NCI-H2196 (cell line): Measurements from ENCODE around the gene TIMP3.

Experiments used
- DNase-seq: peaks from one replicate; lab custom pipeline; 2025; ENCODE audit not compliant: unreplicated experiment; lab: John Stamatoyannopoulos, UW

TIMP3 gene

DNA sequence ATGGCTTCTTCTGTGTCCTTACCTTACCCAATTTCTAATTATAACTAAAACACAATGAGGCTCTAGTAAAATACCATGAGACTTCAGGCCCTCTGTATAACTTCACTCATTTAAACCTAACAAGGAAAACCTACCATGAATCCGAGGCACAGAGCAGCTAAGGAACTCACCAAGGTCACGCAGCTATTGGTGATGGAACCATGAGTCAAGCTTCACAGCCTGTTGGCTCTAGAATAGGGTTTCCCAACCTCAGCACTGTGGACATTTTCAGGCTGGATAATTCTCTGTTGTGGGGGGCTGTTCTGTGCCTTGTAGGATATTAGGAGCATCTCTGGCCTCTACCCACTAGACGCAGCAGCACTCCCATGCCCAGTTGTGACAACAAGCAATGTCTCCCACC lies 75.7 kb downstream of the TIMP3 start:
- no peak for DNase-seq

- no peak for DNase-seq
Measured at GRCh38 chr22:32879550-32879949, 78.0 kb downstream of the TIMP3 start.

DNA sequence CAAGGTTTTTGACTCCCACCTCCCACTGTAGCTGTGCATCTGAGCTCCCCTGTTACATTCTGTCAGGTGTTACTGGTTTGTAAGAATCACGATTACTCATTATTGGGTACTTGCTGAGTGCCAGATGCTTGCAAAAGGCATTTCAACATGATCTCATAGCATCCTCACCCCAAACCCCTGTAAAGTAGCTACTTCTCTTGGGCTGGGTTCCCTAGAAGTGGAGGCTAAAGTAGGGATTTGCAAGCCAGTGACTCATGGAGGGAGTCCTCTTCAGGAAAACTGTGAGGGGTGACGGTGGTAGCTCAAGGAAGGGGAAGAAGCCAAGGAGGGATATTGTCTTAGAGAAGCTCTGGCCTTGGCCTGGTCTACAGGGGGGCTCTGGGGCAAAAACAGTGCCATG lies 78.6 kb downstream of the TIMP3 start:
- no peak for DNase-seq

GRCh38 chr22:32880505-32880892 lies 79.0 kb downstream of the TIMP3 start:
- DNase-seq: no peak

GRCh38 chr22:32880893-32881596 lies 79.5 kb downstream of the TIMP3 start:
- DNase-seq: no peak

- DNase-seq: no peak
Measured at GRCh38 chr22:32882360-32882755, 80.9 kb downstream of the TIMP3 start.

DNA sequence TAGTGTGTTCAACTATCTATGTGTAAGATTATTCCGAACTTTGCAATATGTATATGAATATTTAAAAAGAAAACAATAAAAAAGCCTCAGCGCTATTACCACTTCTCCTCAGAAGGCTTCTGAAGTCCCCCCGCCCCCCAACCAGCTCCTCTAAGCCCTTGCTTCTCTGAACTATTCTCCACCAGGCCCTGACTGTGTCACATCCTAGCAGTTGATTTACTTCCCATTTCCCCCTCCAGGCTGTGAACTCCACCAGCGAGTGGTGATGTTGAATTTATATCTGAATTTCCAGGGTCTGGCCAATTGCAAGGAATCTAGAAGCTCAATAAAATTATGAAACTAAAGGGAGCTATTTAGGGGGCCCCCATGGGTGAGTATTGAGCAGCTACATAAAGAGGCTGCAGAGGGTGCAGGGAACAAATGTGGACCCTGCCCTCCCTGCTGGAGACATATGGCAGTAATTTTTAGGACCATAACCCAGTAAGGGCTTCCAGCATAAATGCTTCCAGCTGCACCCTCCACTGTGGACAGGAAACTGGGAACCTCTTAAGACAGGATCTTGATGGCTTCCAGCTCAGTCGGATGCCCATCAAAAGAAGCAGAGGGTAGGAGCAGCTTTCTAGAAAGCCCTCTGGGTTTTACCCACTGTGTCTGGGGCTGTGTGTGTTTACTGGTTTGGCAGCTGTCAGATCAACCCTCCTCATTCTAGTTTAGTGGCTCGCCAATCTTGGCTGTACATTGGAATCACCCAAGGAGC lies 81.4 kb downstream of the TIMP3 start:
- no peak for DNase-seq

DNA sequence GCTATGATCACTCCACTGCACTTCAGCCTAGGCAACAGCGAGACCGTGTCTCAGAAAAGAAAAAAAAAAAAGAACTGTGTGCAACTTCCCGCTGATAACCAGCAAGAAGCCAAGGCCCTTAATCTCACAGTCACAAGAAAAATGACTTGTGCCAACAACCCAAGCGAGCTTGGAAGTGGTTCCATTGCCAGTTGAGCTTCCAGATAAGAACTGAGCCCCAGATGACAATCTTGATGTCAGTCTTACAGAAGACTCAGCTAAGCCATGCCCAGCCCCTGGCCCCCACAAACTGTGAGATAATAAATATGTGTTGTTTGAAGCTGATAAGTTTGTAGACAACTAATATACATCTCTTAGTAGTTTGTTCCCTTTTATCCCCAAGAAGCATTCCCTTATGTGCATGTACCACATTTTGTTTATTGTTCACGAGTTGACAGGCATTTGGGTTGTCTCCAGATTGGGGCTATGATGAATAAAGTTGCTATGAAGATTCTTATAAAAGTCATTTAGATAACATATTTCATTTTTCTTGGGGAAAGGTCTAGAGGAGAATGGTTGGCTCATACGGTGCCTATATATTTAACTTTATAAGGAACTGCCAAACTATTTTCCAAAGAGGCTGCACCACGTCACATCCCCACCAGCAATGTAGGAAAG lies 85.9 kb downstream of the TIMP3 start:
- DNase-seq: no peak

DNA sequence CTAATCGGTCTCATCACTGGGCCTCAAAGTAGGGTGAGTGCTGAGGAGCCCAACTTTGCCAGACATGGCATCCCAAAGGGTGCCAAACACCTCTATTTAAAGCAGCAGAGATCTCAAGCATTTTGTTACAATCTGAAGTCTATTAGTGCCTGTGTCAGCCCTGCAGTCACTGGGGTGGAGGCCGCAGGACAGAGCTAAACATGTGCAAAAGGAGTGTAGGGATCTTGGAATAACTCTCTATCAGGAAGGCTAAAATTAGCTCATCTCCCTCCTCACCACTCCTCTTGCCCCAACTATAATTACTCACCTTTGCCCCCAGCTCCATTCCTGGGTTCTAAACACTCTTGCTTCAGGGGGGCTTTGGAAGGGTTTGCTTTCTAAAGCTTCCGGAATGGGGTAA lies 87.5 kb downstream of the TIMP3 start:
- DNase-seq: no peak

GRCh38 chr22:32896891-32897290 lies 95.4 kb downstream of the TIMP3 start:
- DNase-seq: no peak

- DNase-seq: no peak
Measured at GRCh38 chr22:32897400-32897799, 95.9 kb downstream of the TIMP3 start.

GRCh38 chr22:32900886-32901635 lies 99.6 kb downstream of the TIMP3 start:
- no peak for DNase-seq

DNA sequence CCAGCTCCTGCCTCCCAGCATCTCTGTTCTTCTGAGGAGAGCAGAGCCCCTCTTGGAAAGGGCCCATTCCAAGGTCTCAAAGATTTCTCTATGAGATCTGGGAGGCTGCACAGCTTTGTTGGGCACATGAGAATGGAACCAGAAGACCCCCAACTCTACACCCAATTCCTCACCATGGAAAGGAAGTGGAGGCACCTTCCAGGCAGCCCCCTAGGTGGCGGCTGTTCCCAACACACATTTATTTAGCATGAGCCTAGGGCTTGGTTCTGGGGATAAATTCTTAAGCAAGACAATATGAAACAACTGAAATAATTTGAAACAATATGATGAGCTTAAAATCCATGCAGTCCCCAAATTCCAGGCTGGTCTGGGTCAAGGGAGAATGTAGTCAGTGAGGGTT lies 100.4 kb downstream of the TIMP3 start:
- DNase-seq: no peak

DNA sequence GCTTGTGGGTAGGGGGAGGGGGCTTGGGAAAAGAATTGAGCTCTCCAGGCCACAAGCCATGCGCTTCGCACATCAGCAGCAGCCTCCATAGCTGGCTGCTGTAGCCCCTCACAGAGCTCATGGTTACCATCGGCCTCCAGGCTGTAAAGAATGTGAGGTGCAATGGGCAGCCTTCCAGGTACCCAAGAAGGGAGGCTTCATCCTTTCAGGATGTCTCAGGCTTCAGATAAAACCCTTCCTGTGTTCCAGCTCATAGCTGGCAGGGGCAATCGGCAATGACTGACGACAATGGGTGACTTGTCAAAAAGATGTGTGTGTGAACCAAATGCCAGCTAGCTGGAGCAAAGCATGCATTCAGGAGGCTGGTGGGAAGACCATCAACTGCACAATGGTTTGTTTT lies 102.0 kb downstream of the TIMP3 start:
- no peak for DNase-seq

DNA sequence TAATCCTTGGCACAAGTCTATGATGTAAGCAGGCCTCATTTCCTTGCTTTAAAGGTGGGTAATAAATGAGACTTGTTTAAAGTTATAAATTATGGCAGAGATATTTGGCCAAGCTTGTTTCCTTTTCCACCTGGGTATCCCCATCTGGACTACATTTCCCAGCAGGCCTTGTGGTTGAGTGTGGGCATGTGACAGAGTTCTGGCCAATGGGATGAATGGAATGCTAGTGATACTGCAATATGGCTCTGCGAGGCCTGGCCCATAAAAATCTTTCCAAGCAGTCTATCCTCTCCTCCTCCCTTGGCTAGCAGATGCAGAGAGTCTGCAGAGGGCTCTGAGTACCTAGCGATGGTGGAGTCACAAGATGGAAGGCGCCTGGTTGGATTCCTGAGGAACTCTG lies 102.5 kb downstream of the TIMP3 start:
- no peak for DNase-seq

- no peak for DNase-seq
Measured at GRCh38 chr22:32905400-32905799, 103.9 kb downstream of the TIMP3 start.

- no peak for DNase-seq
Measured at GRCh38 chr22:32909581-32910428, 108.3 kb downstream of the TIMP3 start.

DNA sequence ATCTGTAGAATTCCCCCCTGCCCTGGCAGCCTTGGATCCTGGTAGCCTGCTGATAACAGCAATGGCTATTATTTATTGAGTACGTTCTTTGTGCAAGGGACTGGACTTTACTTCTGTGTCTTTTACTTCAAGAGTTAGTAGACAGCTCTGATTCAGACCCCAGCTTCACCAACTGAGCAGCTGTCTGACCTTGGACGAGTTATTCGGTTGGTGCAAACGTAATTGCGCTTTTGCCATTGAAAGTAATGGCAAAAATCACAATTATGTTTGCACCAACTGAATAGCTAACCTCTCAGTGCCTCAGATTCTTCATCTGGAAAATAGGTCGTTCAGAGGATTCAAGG lies 108.9 kb downstream of the TIMP3 start:
- DNase-seq: no peak

- DNase-seq: no peak
Measured at GRCh38 chr22:32911503-32911902, 110.0 kb downstream of the TIMP3 start.
